Measurements from ENCODE around the gene RALGPS1. TPM values are rescaled to one million over a fixed set of nuclear protein-coding genes. Genes with fewer than 3 reads are reported as not detected.

RALGPS1 gene
- total RNA-seq, 1 donor from 2014 or later: 3.2 TPM

- peak; percentile 4 for DNase-seq (ENCODE audit: low spot score)
- ATAC-seq: no peak
These were observed 267.1 kb downstream of the RALGPS1 start for GRCh38 chr9:127181595-127182190.

GRCh38 chr9:127182901-127183746 lies 268.5 kb downstream of the RALGPS1 start:
- DNase-seq (ENCODE audit: low spot score) (no peak), ATAC-seq (no peak)

GRCh38 chr9:127183814-127184582 lies 269.4 kb downstream of the RALGPS1 start:
- DNase-seq (ENCODE audit: low spot score) (no peak), ATAC-seq (no peak)

- DNase-seq (ENCODE audit: low spot score): no peak
- ATAC-seq: no peak
These were observed 270.1 kb downstream of the RALGPS1 start for GRCh38 chr9:127184641-127185040.

- no peak for ATAC-seq
These were observed 270.6 kb downstream of the RALGPS1 start for GRCh38 chr9:127185181-127185580.

GRCh38 chr9:127185931-127186781 lies 271.6 kb downstream of the RALGPS1 start:
- ATAC-seq: peak; percentile 30
- DNase-seq (ENCODE audit: low spot score): no peak

More at GRCh38 chr9:127185181-127185580, 270.6 kb downstream of the RALGPS1 start:
- no peak for DNase-seq (ENCODE audit: low spot score)

GRCh38 chr9:127186806-127187205 lies 272.2 kb downstream of the RALGPS1 start:
- DNase-seq (ENCODE audit: low spot score) (no peak), ATAC-seq (no peak)

- ATAC-seq (no peak), DNase-seq (ENCODE audit: low spot score) (no peak)
These were observed 272.8 kb downstream of the RALGPS1 start for GRCh38 chr9:127187231-127187956.

GRCh38 chr9:127188396-127188795 lies 273.8 kb downstream of the RALGPS1 start:
- ATAC-seq (no peak), DNase-seq (ENCODE audit: low spot score) (no peak)

GRCh38 chr9:127189628-127190027 lies 275.0 kb downstream of the RALGPS1 start:
- ATAC-seq (no peak), DNase-seq (ENCODE audit: low spot score) (no peak)

- no peak for ATAC-seq
- no peak for DNase-seq (ENCODE audit: low spot score)
These were observed 278.2 kb downstream of the RALGPS1 start for GRCh38 chr9:127192744-127193143.

- no peak for DNase-seq (ENCODE audit: low spot score)
- ATAC-seq: no peak
These were observed 278.9 kb downstream of the RALGPS1 start for GRCh38 chr9:127193483-127193882.

- ATAC-seq (no peak), DNase-seq (ENCODE audit: low spot score) (no peak)
These were observed 280.5 kb downstream of the RALGPS1 start for GRCh38 chr9:127194881-127195713.

GRCh38 chr9:127195976-127196825 lies 281.6 kb downstream of the RALGPS1 start:
- no peak for DNase-seq (ENCODE audit: low spot score)
- no peak for ATAC-seq

- DNase-seq (ENCODE audit: low spot score) (no peak), ATAC-seq (no peak)
These were observed 282.2 kb downstream of the RALGPS1 start for GRCh38 chr9:127196826-127197145.

- ATAC-seq (no peak), DNase-seq (ENCODE audit: low spot score) (no peak)
These were observed 282.7 kb downstream of the RALGPS1 start for GRCh38 chr9:127197186-127197860.

- ATAC-seq (no peak), DNase-seq (ENCODE audit: low spot score) (no peak)
These were observed 283.4 kb downstream of the RALGPS1 start for GRCh38 chr9:127197861-127198430.
